IMR-90 (cell line): ENCODE data around the gene BCL6. TPM values are rescaled to one million over a fixed set of nuclear protein-coding genes. Genes with fewer than 3 reads are reported as not detected.

ENCODE experiments used
- ATAC-seq: fragments of 200-7000 bp; cut with Tn5 transposase; 2 replicates; pipeline ENCODE4 v1.9.1; 2020; ENCODE audit warnings: low read depth, mild to moderate bottlenecking, moderate library complexity
- BruUV-seq: library from RNA; stranded (reverse); fragments of 400-500 nt; replicated peaks from 2 replicates; lab custom pipeline; 2021; lab: Mats Ljungman, UMichigan
- CTCF ChIA-PET: fragments of 300-600 bp; formaldehyde crosslinking; extraction: SDS; loops from one replicate; lab custom pipeline; 2021; ENCODE audit warnings: antibody characterized with exemption; lab: Yijun Ruan, JAX
- POLR2A ChIA-PET: fragments of 300-600 bp; sonication (Branson Sonifier 250); formaldehyde crosslinking; loops from one replicate; lab custom pipeline; 2022; ENCODE audit warnings: antibody characterized with exemption; ENCODE audit not compliant: unreplicated experiment; lab: Charles Lee
- DNase-seq: peaks from one replicate; pipeline ENCODE4 v3.0.0; 2013
- H2AFZ ChIP-seq: replicated peaks from 2 replicates; pipeline ENCODE3; 2013; ENCODE audit warnings: low read length, mild to moderate bottlenecking; ENCODE audit not compliant: poor library complexity
- H2AK5ac ChIP-seq: 2 replicates; pipeline ENCODE4 v1.6.1; 2013; ENCODE audit warnings: low read depth, low read length, inconsistent platforms
- H2AK9ac ChIP-seq: replicated peaks from 2 replicates; pipeline ENCODE3; 2013; ENCODE audit warnings: mild to moderate bottlenecking, low read depth, low read length, moderate library complexity; ENCODE audit not compliant: poor library complexity
- H2BK120ac ChIP-seq: 2 replicates; pipeline ENCODE4 v1.6.1; 2013; ENCODE audit warnings: low read depth, low read length, inconsistent platforms
- H2BK15ac ChIP-seq: 3 replicates; pipeline ENCODE4 v1.6.1; 2013; ENCODE audit warnings: low read depth, low read length, inconsistent platforms
- H2BK20ac ChIP-seq: 2 replicates; pipeline ENCODE4 v1.6.1; 2013; ENCODE audit warnings: low read depth, mild to moderate bottlenecking, inconsistent platforms, low read length, moderate library complexity
- H2BK5ac ChIP-seq: 2 replicates; pipeline ENCODE4 v1.6.1; 2013; ENCODE audit warnings: mild to moderate bottlenecking, low read depth, low read length, inconsistent platforms; ENCODE audit not compliant: poor library complexity, severe bottlenecking
- H3K14ac ChIP-seq: replicated peaks from 2 replicates; pipeline ENCODE4 v1.6.1; 2013; ENCODE audit warnings: low read depth, low read length, inconsistent platforms
- H3K18ac ChIP-seq: 2 replicates; pipeline ENCODE4 v1.6.1; 2013; ENCODE audit warnings: low read depth, low read length, control low read depth
- H3K23ac ChIP-seq: 2 replicates; pipeline ENCODE4 v1.6.1; 2013; ENCODE audit warnings: low read depth, low read length, inconsistent platforms
- H3K27ac ChIP-seq: 2 replicates; pipeline ENCODE4 v1.5.1; 2013; ENCODE audit warnings: mild to moderate bottlenecking, control low read depth, low read length; ENCODE audit not compliant: insufficient read depth
- H3K27me3 ChIP-seq: 2 replicates; pipeline ENCODE4 v1.6.1; 2013; ENCODE audit warnings: low read length; ENCODE audit not compliant: control insufficient read depth, insufficient read depth
- H3K36me3 ChIP-seq: 2 replicates; pipeline ENCODE4 v1.6.1; 2013; ENCODE audit warnings: low read length, mixed read lengths; ENCODE audit not compliant: control insufficient read depth, insufficient read depth
- H3K4ac ChIP-seq: 2 replicates; pipeline ENCODE4 v1.6.1; 2013; ENCODE audit warnings: low read depth, low read length, inconsistent platforms
- H3K4me1 ChIP-seq: 2 replicates; pipeline ENCODE4 v1.6.1; 2013; ENCODE audit warnings: low read length, mixed read lengths; ENCODE audit not compliant: control insufficient read depth, insufficient read depth
- H3K4me2 ChIP-seq: 2 replicates; pipeline ENCODE4 v1.6.1; 2013; ENCODE audit warnings: low read depth, mild to moderate bottlenecking, control low read depth, low read length, moderate library complexity
- H3K4me3 ChIP-seq: 2 replicates; pipeline ENCODE4 v1.5.1; 2013; ENCODE audit warnings: low read depth, mild to moderate bottlenecking, control low read depth, low read length, moderate library complexity; ENCODE audit not compliant: insufficient read depth
- H3K56ac ChIP-seq: 2 replicates; pipeline ENCODE4 v1.6.1; 2013; ENCODE audit warnings: low read length, inconsistent platforms; ENCODE audit not compliant: insufficient read depth; ENCODE audit errors: extremely low read depth
- H3K79me1 ChIP-seq, 2 experiments: 2 replicates each; pipeline ENCODE4 v1.6.1; 2013; ENCODE audit warnings: low read length in 2 of 2, inconsistent platforms in 1 of 2, low read depth in 1 of 2
- H3K9ac ChIP-seq: 2 replicates; pipeline ENCODE4 v1.6.1; 2013; ENCODE audit warnings: low read depth, low read length, control low read depth
- H3K9me1 ChIP-seq: 2 replicates; pipeline ENCODE4 v1.6.1; 2013; ENCODE audit warnings: low read length, inconsistent platforms; ENCODE audit not compliant: insufficient read depth
- H3K9me3 ChIP-seq: 2 replicates; pipeline ENCODE4 v1.6.1; 2013; ENCODE audit warnings: low read length; ENCODE audit not compliant: control insufficient read depth, insufficient read depth
- H4K20me1 ChIP-seq: 2 replicates; pipeline ENCODE4 v1.6.1; 2013; ENCODE audit warnings: low read length, inconsistent platforms; ENCODE audit not compliant: insufficient read depth
- H4K5ac ChIP-seq: 2 replicates; pipeline ENCODE4 v1.6.1; 2013; ENCODE audit warnings: mild to moderate bottlenecking, low read depth, low read length, control low read depth
- H4K8ac ChIP-seq, 2 experiments: 2 replicates each; pipeline ENCODE4 v1.6.1; 2013; ENCODE audit warnings: low read depth in 2 of 2, low read length in 2 of 2, control low read depth in 1 of 2, inconsistent platforms in 1 of 2
- H4K91ac ChIP-seq: 2 replicates; pipeline ENCODE4 v1.6.1; 2013; ENCODE audit warnings: low read depth, low read length, inconsistent platforms; ENCODE audit not compliant: insufficient read depth
- BHLHE40 ChIP-seq: fragments of 150-350 bp; IDR thresholded peaks from 2 replicates; pipeline ENCODE4 v1.6.1; 2016; ENCODE audit warnings: mild to moderate bottlenecking, low read depth, low read length
- FOS ChIP-seq: fragments of 150-350 bp; IDR thresholded peaks from 2 replicates; pipeline ENCODE4 v1.6.1; 2016; ENCODE audit warnings: low read depth, low read length
- WGBS, 2 experiments: methylation state at CpG; one replicate each; pipeline versions ENCODE4 v1.1.5 to v1.1.7; 2013; ENCODE audit warnings: missing lambda C conversion rate in 2 of 2; ENCODE audit not compliant: insufficient read length in 1 of 2; ENCODE audit errors: extremely low coverage in 2 of 2; 5-methylcytosine and 5-hydroxymethylcytosine counted together
- dilution Hi-C: fragments of 300-500 bp; cut with HindIII; formaldehyde crosslinking; loops from one replicate; pipeline ENCODE4 v1.14.3; 2018; ENCODE audit warnings: low sequenced_read_pairs; ENCODE audit not compliant: unreplicated experiment
- in situ Hi-C: fragments of 300-500 bp; cut with MboI; formaldehyde crosslinking; loops from 3 replicates; pipeline ENCODE4 v1.14.3; 2019; ENCODE audit warnings: low sequenced_read_pairs, inconsistent platforms, mixed read lengths
- intact Hi-C: fragments of 100-400 bp; cut with micrococcal nuclease; formaldehyde crosslinking; loops from 2 replicates; pipeline ENCODE4 v1.10.0; 2022
- polyA plus RNA-seq, 3 experiments: library from polyadenylated mRNA; depleted of rRNA; stranded (reverse); fragments of >200 nt; gene quantifications; 2 replicates each; pipeline ENCODE4 v1.2.3, GENCODE V29; 2012; ENCODE audit warnings: low replicate concordance in 1 of 3
- total RNA-seq: library from RNA; depleted of rRNA; stranded (reverse); fragments of >200 nt; gene quantifications from 2 replicates; pipeline ENCODE4 v1.2.3, GENCODE V29; 2012

The BCL6 gene
- total and polyA plus RNA-seq, 2 of the 4 experiments (the other 2 are of a cell fraction): 19.7 to 22.6 TPM

DNA sequence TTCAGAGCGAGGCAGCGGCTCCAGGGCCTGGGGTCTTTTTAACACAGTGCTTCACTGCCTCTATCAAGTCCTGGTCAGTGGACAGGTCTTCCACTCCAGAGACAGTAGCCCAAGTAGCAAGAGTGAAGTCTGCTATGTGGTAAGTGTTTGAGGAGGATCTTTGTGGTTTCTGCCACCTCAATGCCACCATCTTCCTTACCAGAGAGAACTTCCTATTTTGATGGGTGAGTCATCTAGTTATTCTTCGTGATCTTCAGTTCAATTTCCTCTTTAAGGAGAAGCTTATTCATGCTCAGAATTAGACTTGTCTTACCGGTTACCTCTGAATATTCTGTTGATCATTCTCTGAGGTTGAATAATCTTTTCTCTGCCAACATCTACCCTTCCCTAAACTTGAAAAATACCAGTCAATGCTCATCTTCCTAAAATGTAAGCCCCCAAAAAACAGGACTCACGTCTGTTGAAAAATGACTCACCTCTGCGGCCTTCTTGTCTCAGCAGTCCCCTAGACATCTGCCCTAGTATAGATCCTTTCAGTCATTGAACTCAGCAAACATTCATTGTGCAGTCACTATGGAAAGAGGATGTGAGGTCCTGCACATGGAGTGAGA lies 32.2 kb upstream of the BCL6 start:
- ATAC-seq (no peak), DNase-seq (peak; percentile 27)
- Histone ChIP-seq H2BK120ac (no peak overlapping the region), H3K56ac (no peak overlapping the region), H3K9me3 (no peaks in the 10 kb centered on the region), H2BK20ac (no peak overlapping the region), H4K20me1 (no peaks in the 10 kb centered on the region), H3K27me3 (no peaks in the 10 kb centered on the region), H3K14ac (0 out of 2 replicates have a peak overlapping the region, but pooled peaks have one; percentile 23), H3K27ac (no peak overlapping the region), H3K4ac (no peak overlapping the region), H2AK9ac (no peak overlapping the region), H4K5ac (no peak overlapping the region), H3K79me1 (no peaks in the 10 kb centered on the region), H4K91ac (no peak overlapping the region), H4K8ac (no peak overlapping the region), H3K9ac (no peak overlapping the region), H3K4me1 (peaks cover 2% of the 10 kb centered on the region; the same call in 1 of the 2 replicates), H3K23ac (no peak overlapping the region), H3K4me3 (no peak overlapping the region), H3K9me1 (no peaks in the 10 kb centered on the region), H3K18ac (no peak overlapping the region), H2AK5ac (no peak overlapping the region), H2BK15ac (no peak overlapping the region), H3K4me2 (no peak overlapping the region), H2AFZ (no peak overlapping the region), H3K36me3 (no peaks in the 10 kb centered on the region), H2BK5ac (no peak overlapping the region)
- ChIA-PET CTCF (interaction anchor here (1.0 kb wide), 1 partner anchor 15 kb away, joined by 3 read pairs; no protein-coding TSS in a partner anchor), POLR2A (no interaction called here)
- WGBS, 2 experiments: 100% methylated on average over 1 of the region's 6 CpGs; no CpG with 5 or more reads in 1 of the 2 experiments
- in situ Hi-C loops: no loop called here
- TF ChIP-seq FOS (0 out of 2 replicates have a peak, but pooled peaks have one; percentile 7), BHLHE40 (no peak)
- no TSS peak for BruUV-seq
- dilution Hi-C loops: no loop called here
- intact Hi-C loops: no loop called here
